ENCODE results near the gene TARBP2. TPM values are rescaled to one million over a fixed set of nuclear protein-coding genes. Genes with fewer than 3 reads are reported as not detected.

Gene TARBP2
- total RNA-seq, 6 experiments from 2014 or later, result 15.1 to 20.8 (median 17.8) TPM

DNA sequence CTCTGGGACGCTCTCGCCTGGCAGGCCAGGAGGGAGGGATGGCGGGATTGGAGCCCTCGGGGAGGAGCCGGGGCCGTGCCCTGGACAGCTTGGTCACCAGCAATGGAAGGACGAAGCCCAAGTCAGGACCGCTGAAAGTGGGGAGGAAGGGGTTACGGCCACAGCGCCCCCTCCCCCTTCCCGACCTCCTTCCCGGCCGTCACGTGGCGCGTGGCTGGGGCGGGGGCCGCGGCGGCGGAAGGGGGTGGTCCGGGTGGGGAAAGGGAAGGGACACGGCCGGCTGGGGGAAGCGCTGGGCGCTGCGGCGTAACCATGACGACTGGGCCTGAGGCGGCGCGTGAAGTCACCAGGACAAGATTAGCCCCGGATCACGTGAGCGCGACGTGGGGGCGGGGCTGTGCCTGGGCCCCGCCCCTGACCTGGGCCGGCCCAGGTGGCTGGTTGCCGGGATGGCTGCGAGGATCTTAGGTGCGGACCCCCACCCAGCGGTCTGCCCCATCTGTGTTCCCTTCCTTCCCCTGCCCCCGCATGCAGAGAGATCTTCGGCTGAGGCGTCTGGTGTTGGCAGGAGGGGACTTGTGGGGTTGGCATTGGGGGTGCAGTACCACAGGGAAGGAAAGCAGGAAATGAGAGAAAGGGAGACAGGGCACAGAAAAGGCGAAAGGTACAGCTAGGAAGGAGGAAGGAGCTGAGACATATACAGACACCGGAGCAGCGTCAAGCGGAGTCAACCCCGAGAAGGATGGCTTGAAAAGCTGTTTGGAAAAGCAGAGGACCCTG lies 8.1 kb upstream of the TARBP2 start:
- TF ChIP-seq POLR2A (IDR thresholded peaks at IDR 0.05) (peak; percentile 68), CTCF (IDR thresholded peaks at IDR 0.05) (no peak)
- WGBS (ENCODE audit: insufficient coverage, low coverage, low lambda C conversion rate, missing lambda C conversion rate), result 3% methylated on average over 21 of the region's 52 CpGs
- Histone ChIP-seq H3K27ac (peak overlapping the region; percentile 31 to 39 (median 37)), H3K4me1 (peaks cover 0 to 10% (median 0%) of the 10 kb centered on the region in 4 donors), H3K36me3 (no peaks in the 10 kb centered on the region), H3K4me3 (peak overlapping the region; percentile 33 to 63 (median 48)), H3K27me3 (no peaks in the 10 kb centered on the region), H3K9me3 (no peaks in the 10 kb centered on the region)
- intact Hi-C loops (cut with DNase I), result no loop called here
- peak; percentile 94 to 97 (median 96) for DNase-seq
- peak; percentile 94 to 98 (median 96) for ATAC-seq

- Histone ChIP-seq H3K27ac (peak overlapping the region; percentile 31 to 39 (median 37)), H3K27me3 (no peaks in the 10 kb centered on the region), H3K4me3 (peak overlapping the region; percentile 33 to 63 (median 48)), H3K4me1 (peaks cover 0 to 10% (median 0%) of the 10 kb centered on the region in 4 donors), H3K36me3 (no peaks in the 10 kb centered on the region), H3K9me3 (no peaks in the 10 kb centered on the region)
- intact Hi-C loops (cut with DNase I), result no loop called here
- WGBS (ENCODE audit: insufficient coverage, low coverage, low lambda C conversion rate, missing lambda C conversion rate), result 29% methylated on average over 8 of the region's 11 CpGs
- DNase-seq, result peak in 1 of 3 donors; percentile 46
- ATAC-seq, result no peak
- TF ChIP-seq POLR2A (IDR thresholded peaks at IDR 0.05) (no peak), CTCF (IDR thresholded peaks at IDR 0.05) (no peak)
Measured at GRCh38 chr12:53493610-53494391, 7.3 kb upstream of the TARBP2 start.

DNA sequence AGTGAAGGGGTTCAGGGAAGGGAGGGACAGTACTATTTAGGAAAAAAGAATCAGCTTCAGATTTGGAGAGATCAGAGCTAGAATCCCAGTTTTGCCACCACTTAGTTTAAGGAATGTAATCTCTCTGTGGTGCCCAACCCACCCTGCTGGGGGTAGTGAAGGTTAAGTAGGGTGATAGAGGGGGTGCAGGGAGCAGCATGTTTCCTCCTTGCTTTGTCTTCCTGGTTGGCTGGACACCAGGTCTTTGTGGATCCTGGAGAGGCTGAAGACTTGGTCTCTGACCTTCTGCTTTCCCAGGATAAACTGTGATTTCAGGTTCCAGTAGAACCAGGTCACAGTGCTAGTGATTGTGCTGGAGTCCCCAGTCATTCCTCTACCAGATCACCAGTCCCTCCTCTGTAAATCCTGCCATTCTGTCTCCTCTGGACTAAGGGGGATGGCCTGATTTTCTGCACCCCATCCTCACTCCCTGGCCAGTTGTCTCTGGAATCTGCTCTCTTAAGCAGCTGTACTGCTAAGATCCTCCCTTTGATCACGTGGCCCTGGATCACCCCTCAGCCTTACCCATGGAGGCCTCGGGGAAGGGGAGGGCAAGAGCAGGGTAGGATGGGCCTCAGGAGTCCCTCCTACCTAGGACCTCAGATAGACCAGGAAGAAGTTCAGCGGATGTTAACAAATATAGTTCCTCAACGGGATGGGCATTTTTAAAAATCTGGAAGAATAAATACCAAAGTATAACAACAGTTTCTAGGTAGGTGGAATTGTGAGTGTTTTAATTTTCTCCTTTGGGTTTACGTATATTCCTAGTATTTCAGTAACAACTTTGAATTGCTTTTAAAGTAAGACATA lies 5.0 kb upstream of the TARBP2 start:
- Histone ChIP-seq H3K27ac (peak overlapping the region in 1 of 3 donors; percentile 43), H3K4me1 (peaks cover 0 to 18% (median 4%) of the 10 kb centered on the region in 4 donors), H3K27me3 (no peaks in the 10 kb centered on the region), H3K9me3 (no peaks in the 10 kb centered on the region), H3K36me3 (no peaks in the 10 kb centered on the region), H3K4me3 (no peak overlapping the region)
- ATAC-seq (no peak), DNase-seq (peak in 1 of 3 donors; percentile 52)
- 39% methylated on average over 5 of the region's 5 CpGs for WGBS (ENCODE audit: insufficient coverage, low coverage, low lambda C conversion rate, missing lambda C conversion rate)
- no peak for TF ChIP-seq POLR2A (IDR thresholded peaks at IDR 0.05)
- TF ChIP-seq CTCF (IDR thresholded peaks at IDR 0.05), result no peak
- intact Hi-C loops (cut with DNase I), result no loop called here

DNA sequence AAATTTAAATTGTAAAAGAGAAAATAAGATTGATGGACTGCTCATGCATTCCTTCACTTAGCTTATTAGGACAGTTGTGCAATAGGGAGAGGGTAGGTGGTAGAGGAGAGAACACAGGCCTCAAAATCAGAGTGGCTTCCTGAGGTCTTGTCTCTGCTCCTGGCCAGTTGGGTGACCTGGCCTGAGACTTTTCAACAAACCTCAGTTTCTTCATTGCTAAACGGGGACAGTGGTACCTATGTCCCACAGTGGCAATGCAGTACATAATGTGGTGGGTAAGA lies 4.4 kb upstream of the TARBP2 start:
- Histone ChIP-seq H3K4me3 (no peak overlapping the region), H3K9me3 (no peaks in the 10 kb centered on the region), H3K4me1 (peaks cover 0 to 20% (median 5%) of the 10 kb centered on the region in 4 donors), H3K27ac (peak overlapping the region in 1 of 3 donors; percentile 43), H3K27me3 (no peaks in the 10 kb centered on the region), H3K36me3 (no peaks in the 10 kb centered on the region)
- WGBS (ENCODE audit: insufficient coverage, low coverage, low lambda C conversion rate, missing lambda C conversion rate), result no CpG with 5 or more reads among the region's 1 CpG
- intact Hi-C loops (cut with DNase I), result no loop called here
- no peak for DNase-seq
- TF ChIP-seq CTCF (IDR thresholded peaks at IDR 0.05) (no peak), POLR2A (IDR thresholded peaks at IDR 0.05) (no peak)
- no peak for ATAC-seq
